22Rv1 (cell line): ENCODE data around the gene CTNNA3.

Experiments
- CTCF ChIP-seq: fragments of 450-650 bp; IDR thresholded peaks from 2 replicates; pipeline ENCODE4 v1.5.1; 2017; ENCODE audit warnings: mild to moderate bottlenecking
- ZFX ChIP-seq: fragments of 450-650 bp; IDR thresholded peaks from 2 replicates; pipeline ENCODE4 v1.6.1; 2017; ENCODE audit warnings: antibody characterized with exemption, borderline replicate concordance

DNA sequence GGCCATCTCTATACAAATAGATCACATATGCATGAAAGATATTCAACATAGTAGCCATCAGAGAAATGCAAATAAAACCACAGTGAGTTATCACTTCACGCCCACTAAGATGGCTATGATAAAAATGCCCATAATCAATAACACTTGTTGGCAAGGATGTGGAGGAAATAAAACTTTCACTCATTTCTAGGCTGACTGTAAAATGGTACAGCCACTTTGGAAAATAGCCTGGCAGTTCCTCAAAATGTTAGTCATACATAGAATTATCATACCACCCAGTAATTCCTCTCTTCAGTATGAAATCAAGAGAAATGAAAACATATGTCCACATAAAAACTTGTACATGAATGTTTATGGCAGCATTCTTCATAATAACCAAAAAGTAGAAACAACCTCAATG, 445.3 kb downstream of the CTNNA3 start:
- TF ChIP-seq CTCF (no peak), ZFX (no peak)
